GM21723 (cell line): ENCODE measurements around the gene RBPMS2.

Source experiments
- ATAC-seq: cut with Tn5 transposase; IDR thresholded peaks from one replicate; pipeline ENCODE4 v1.9.1; 2021; ENCODE audit warnings: mild to moderate bottlenecking, moderate library complexity; ENCODE audit not compliant: unreplicated experiment

Gene RBPMS2

DNA sequence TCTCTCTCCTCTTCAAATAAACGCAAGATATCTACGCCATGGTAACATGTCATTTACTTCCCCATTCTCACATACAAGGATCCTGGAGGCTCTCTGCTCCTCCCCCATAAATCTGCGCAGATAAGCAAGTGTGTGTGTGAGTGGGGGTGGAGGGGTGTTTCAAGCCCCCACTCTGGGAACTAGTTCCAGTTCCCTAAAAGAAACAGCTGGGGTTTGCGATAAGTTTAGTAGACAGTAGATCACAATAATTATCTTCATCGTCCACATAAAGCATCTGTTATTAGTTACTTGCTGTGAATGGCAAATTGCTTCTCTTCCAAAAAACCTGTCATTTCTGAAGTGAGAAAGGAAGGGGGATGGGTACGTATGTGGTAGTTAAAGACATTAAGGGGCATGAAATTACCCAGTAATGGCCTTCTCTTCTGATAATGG, 79.8 kb downstream of the RBPMS2 start:
- no peak for ATAC-seq

- ATAC-seq: no peak
Measured at GRCh38 chr15:64694816-64695215, 80.6 kb downstream of the RBPMS2 start.

DNA sequence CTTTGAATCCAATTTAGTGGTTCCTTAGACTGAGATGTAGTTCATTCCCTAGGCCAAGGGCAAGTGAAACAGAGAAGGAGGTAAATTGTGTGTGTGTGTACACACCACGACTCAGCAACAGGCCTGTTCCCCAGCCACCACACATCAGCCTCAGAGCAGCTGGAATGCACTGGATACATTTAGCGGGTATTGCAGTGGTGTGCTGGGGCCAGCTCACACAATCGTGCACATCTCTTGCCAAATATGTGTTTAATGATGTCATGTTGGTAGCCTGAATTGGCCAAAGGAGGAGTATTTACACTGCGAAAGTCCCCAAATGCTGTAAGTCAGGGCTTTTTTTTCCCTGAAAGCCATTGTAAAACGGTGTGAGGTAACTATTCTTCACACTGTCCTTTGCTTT, 82.3 kb downstream of the RBPMS2 start:
- ATAC-seq: no peak

DNA sequence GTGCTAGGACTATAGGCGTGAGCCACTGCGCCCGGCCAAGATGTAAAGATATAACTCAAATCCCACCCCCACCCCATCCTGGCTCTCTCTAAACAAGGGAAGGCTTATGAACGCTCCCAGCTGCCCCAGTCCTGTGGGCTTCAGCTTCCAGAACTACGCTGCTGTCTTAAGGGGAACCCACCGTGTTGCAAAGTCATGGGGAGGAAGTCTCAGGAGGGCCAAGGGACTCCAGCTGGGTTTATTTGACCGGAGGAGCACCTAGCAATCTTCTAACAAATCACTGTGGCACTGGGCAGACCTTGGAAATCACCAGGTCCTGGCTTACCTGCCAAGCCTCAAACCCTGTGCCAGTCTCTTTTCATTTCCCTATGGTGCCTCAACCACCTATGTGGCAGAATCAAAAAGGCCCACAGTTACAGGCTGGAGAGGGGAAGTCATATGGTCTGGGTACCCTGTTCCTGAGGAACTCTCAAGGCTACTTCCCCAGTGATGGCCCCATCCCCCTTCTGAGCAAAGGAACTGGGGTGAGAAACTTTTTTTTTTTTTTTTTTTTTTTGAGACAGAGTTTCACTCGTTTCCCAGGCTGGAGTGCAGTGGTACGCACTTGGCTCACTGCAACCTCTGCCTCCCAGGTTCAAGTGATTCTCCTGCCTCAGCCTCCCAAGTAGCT, 83.4 kb downstream of the RBPMS2 start:
- ATAC-seq: no peak

DNA sequence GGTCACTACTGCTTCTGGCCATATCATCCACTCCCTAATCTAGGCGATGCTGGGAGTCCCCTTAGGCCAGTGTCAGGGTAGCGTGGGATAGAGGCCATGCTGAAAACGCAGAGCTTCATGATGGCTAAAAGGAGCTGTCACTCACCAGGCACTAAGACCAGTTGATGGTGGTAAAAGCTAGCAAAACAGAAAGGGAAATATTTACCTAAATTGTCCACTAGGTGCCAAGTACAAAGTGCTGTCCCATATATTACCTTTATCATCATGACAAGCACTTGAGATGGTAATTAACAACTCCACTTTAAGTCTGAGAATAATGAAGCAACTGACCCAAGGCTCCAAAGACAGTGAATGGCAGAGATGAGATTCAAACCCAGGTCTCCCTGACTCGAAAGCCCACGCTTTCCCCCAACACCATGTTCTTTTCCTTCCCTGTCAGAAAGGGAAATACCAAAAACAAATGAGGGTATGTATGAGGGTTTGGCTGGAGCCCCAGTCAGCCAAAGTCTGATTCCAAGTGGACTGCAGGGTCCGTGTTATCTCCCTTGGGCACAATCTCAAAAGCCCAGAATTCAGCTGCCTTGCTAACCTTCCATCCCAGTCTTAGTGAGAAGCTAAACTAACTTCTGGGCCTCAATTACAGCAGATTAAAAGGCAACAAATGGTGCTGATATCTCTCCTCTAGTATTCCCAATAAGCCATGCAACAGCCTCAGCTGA, 84.7 kb downstream of the RBPMS2 start:
- no peak for ATAC-seq

DNA sequence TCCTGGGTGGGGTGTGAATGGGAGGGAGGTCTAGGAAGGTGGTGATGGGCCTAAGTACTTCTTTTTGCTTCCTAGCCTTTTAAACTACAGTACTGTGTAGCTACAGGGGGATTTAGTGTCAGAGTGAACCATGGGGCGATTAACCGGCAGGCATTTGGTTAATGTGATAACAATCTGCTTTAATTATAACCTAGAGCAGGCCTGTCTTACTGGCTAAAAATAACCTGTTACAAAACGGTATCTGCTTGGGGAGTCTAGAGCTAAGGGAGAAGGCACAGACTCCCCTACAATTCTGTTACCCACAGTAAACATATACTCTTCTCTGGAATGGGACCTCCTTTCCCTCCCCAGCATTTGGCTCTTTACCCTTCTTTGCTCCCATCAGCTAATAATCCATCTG, 85.4 kb downstream of the RBPMS2 start:
- ATAC-seq: no peak
